H9 (cell line): Measurements from ENCODE around the gene CRAMP1. TPM values are rescaled to one million over a fixed set of nuclear protein-coding genes. Genes with fewer than 3 reads are reported as not detected.

ENCODE experiments used
- DNase-seq: peaks from one replicate; pipeline ENCODE4 v3.0.0-alpha.2; 2017
- H2AFZ ChIP-seq: one replicate; pipeline ENCODE4 v1.6.1; 2013; ENCODE audit warnings: mild to moderate bottlenecking, low read length, control low read depth, moderate library complexity
- H2AK5ac ChIP-seq: 2 replicates; pipeline ENCODE4 v1.6.1; 2013; ENCODE audit warnings: low read length, control low read depth, mixed read lengths; ENCODE audit not compliant: insufficient read length
- H2BK120ac ChIP-seq: one replicate; pipeline ENCODE4 v1.6.1; 2013; ENCODE audit warnings: low read depth, mild to moderate bottlenecking, low read length, control low read depth, inconsistent platforms; ENCODE audit not compliant: poor library complexity, severe bottlenecking
- H2BK12ac ChIP-seq: 2 replicates; pipeline ENCODE4 v1.6.1; 2013; ENCODE audit warnings: low read length, control low read depth, mixed read lengths, low read depth; ENCODE audit not compliant: insufficient read length
- H2BK15ac ChIP-seq: 2 replicates; pipeline ENCODE4 v1.6.1; 2013; ENCODE audit warnings: low read depth, low read length, control low read depth
- H2BK20ac ChIP-seq: one replicate; pipeline ENCODE4 v1.6.1; 2013; ENCODE audit warnings: low read depth, mild to moderate bottlenecking, low read length, control low read depth, inconsistent platforms; ENCODE audit not compliant: poor library complexity, severe bottlenecking
- H2BK5ac ChIP-seq: 2 replicates; pipeline ENCODE4 v1.6.1; 2013; ENCODE audit warnings: low read length, control low read depth, mixed read lengths; ENCODE audit not compliant: insufficient read length
- H3K14ac ChIP-seq: 2 replicates; pipeline ENCODE4 v1.6.1; 2013; ENCODE audit warnings: low read length, control low read depth; ENCODE audit not compliant: insufficient read depth
- H3K18ac ChIP-seq: 2 replicates; pipeline ENCODE4 v1.6.1; 2013; ENCODE audit warnings: low read depth, mild to moderate bottlenecking, mixed read lengths, low read length, control low read depth; ENCODE audit not compliant: insufficient read length
- H3K23ac ChIP-seq: 2 replicates; pipeline ENCODE4 v1.6.1; 2013; ENCODE audit warnings: low read length, control low read depth, mixed read lengths, low read depth; ENCODE audit not compliant: insufficient read length
- H3K23me2 ChIP-seq: 2 replicates; pipeline ENCODE4 v1.6.1; 2013; ENCODE audit warnings: low read depth, mild to moderate bottlenecking, mixed read lengths, low read length, control low read depth; ENCODE audit not compliant: insufficient read length, poor library complexity, severe bottlenecking
- H3K27ac ChIP-seq: 2 replicates; pipeline ENCODE4 v1.5.1; 2013; ENCODE audit warnings: low read length, control low read depth, mixed read lengths, low read depth; ENCODE audit not compliant: insufficient read length
- H3K27me3 ChIP-seq: 2 replicates; pipeline ENCODE4 v1.6.1; 2013; ENCODE audit warnings: low read length, control low read depth, inconsistent platforms; ENCODE audit not compliant: insufficient read depth
- H3K4ac ChIP-seq: 2 replicates; pipeline ENCODE4 v1.6.1; 2013; ENCODE audit warnings: low read depth, mild to moderate bottlenecking, control low read depth, inconsistent platforms, low read length, moderate library complexity
- H3K4me1 ChIP-seq: 2 replicates; pipeline ENCODE4 v1.6.1; 2013; ENCODE audit warnings: low read length, control low read depth, inconsistent platforms; ENCODE audit not compliant: insufficient read depth
- H3K4me2 ChIP-seq: 2 replicates; pipeline ENCODE4 v1.6.1; 2013; ENCODE audit warnings: low read length, control low read depth, mixed read lengths; ENCODE audit not compliant: insufficient read length, insufficient read depth
- H3K56ac ChIP-seq: 2 replicates; pipeline ENCODE4 v1.6.1; 2013; ENCODE audit warnings: low read depth, mild to moderate bottlenecking, mixed read lengths, low read length, control low read depth; ENCODE audit not compliant: insufficient read length
- H3K79me1 ChIP-seq: 2 replicates; pipeline ENCODE4 v1.6.1; 2013; ENCODE audit warnings: low read depth, mild to moderate bottlenecking, moderate library complexity, low read length, control low read depth, inconsistent platforms; ENCODE audit not compliant: insufficient read depth, poor library complexity, severe bottlenecking
- H3K79me2 ChIP-seq: 2 replicates; pipeline ENCODE4 v1.6.1; 2013; ENCODE audit warnings: low read length, control low read depth, inconsistent platforms; ENCODE audit not compliant: insufficient read depth
- H3K9ac ChIP-seq: 2 replicates; pipeline ENCODE4 v1.6.1; 2013; ENCODE audit warnings: low read length, control low read depth, mixed read lengths; ENCODE audit not compliant: insufficient read length; ENCODE audit errors: extremely low read depth
- H3K9me3 ChIP-seq: one replicate; pipeline ENCODE4 v1.6.1; 2013; ENCODE audit warnings: low read depth, low read length, inconsistent platforms; ENCODE audit not compliant: control insufficient read depth
- H3T11ph ChIP-seq: one replicate; pipeline ENCODE4 v1.6.1; 2013; ENCODE audit warnings: mild to moderate bottlenecking, low read length, control low read depth, inconsistent platforms
- H4K20me1 ChIP-seq: one replicate; pipeline ENCODE4 v1.6.1; 2013; ENCODE audit not compliant: control insufficient read depth, insufficient read length, insufficient read depth
- H4K5ac ChIP-seq: 2 replicates; pipeline ENCODE4 v1.6.1; 2013; ENCODE audit warnings: low read depth, mild to moderate bottlenecking, mixed read lengths, low read length, control low read depth; ENCODE audit not compliant: insufficient read length
- H4K8ac ChIP-seq: replicated peaks from 2 replicates; pipeline ENCODE4 v1.6.1; 2013; ENCODE audit warnings: low read length, control low read depth, mixed read lengths, low read depth; ENCODE audit not compliant: insufficient read length
- H4K91ac ChIP-seq: 2 replicates; pipeline ENCODE4 v1.6.1; 2013; ENCODE audit warnings: low read depth, mild to moderate bottlenecking, moderate library complexity, mixed read lengths, low read length, control low read depth; ENCODE audit not compliant: insufficient read length
- H3K27ac Mint-ChIP-seq, 3 experiments: 2 replicates in 2 of 3; 3 replicates in 1 of 3; pipeline ENCODE4 v1.8.0; 2020 to 2021; ENCODE audit warnings: mixed read lengths in 3 of 3, mild to moderate bottlenecking in 1 of 3, moderate library complexity in 1 of 3
- H3K27me3 Mint-ChIP-seq: 2 replicates; pipeline ENCODE4 v1.8.0; 2021; ENCODE audit warnings: low read depth, mild to moderate bottlenecking, moderate library complexity, mixed read lengths
- H3K36me3 Mint-ChIP-seq, 3 experiments: 2 replicates in 2 of 3; 3 replicates in 1 of 3; pipeline ENCODE4 v1.8.0; 2020 to 2021; ENCODE audit warnings: low read depth in 3 of 3, mixed read lengths in 3 of 3; ENCODE audit not compliant: insufficient read depth in 1 of 3
- H3K4me1 Mint-ChIP-seq, 2 experiments: 2 replicates each; pipeline ENCODE4 v1.8.0; 2020; ENCODE audit warnings: mixed read lengths in 2 of 2
- H3K4me3 Mint-ChIP-seq, 2 experiments: 2 replicates in 1 of 2; 3 replicates in 1 of 2; pipeline ENCODE4 v1.8.0; 2020 to 2021; ENCODE audit warnings: mild to moderate bottlenecking in 2 of 2, mixed read lengths in 2 of 2, moderate library complexity in 1 of 2
- H3K9me3 Mint-ChIP-seq, 2 experiments: 2 replicates in 1 of 2; 3 replicates in 1 of 2; pipeline ENCODE4 v1.8.0; 2020; ENCODE audit warnings: mild to moderate bottlenecking in 2 of 2, mixed read lengths in 2 of 2, moderate library complexity in 1 of 2
- CTCF ChIP-seq: fragments of 200-600 bp; sonication (generic); conservative IDR thresholded peaks from 3 replicates; pipeline ENCODE4 v1.8.0; 2021; ENCODE audit warnings: antibody characterized with exemption, mild to moderate bottlenecking
- WGBS: extraction: QIAGEN DNeasy Blood & Tissue Kit; methylation state at CpG from one replicate; pipeline ENCODE4 v1.1.7; 2013; ENCODE audit warnings: missing lambda C conversion rate, low lambda C conversion rate, mixed read lengths; ENCODE audit not compliant: insufficient read length; ENCODE audit errors: extremely low coverage; 5-methylcytosine and 5-hydroxymethylcytosine counted together
- total RNA-seq: library from RNA; stranded (reverse); gene quantifications from 2 replicates; pipeline ENCODE4 v1.2.1, GENCODE V29; 2021

Gene CRAMP1
- total RNA-seq, 1 experiment from 2014 or later = 46.2 TPM

- Histone ChIP-seq H4K8ac (no peak overlapping the region), H3K27ac (no peak overlapping the region), H2AFZ (no peak overlapping the region), H3K18ac (no peak overlapping the region), H2BK20ac (no peak overlapping the region), H3K79me1 (no peaks in the 10 kb centered on the region), H2AK5ac (no peak overlapping the region), H3T11ph (no peak overlapping the region), H4K91ac (no peak overlapping the region), H3K79me2 (no peaks in the 10 kb centered on the region), H3K27me3 (no peaks in the 10 kb centered on the region), H2BK120ac (no peak overlapping the region), H4K20me1 (no peaks in the 10 kb centered on the region), H3K56ac (no peak overlapping the region), H2BK12ac (no peak overlapping the region), H4K5ac (no peak overlapping the region), H3K9ac (no peak overlapping the region), H3K23me2 (no peaks in the 10 kb centered on the region), H2BK5ac (no peak overlapping the region), H2BK15ac (no peak overlapping the region), H3K4me2 (no peak overlapping the region), H3K9me3 (no peaks in the 10 kb centered on the region), H3K4ac (no peak overlapping the region), H3K4me1 (no peaks in the 10 kb centered on the region), H3K23ac (no peak overlapping the region), H3K14ac (no peak overlapping the region)
- H3K4me1 Mint-ChIP-seq = no peaks in the 10 kb centered on the region
- no peaks in the 10 kb centered on the region for H3K27me3 Mint-ChIP-seq
- H3K27ac Mint-ChIP-seq = no peak overlapping the region; a peak in 1 of 7 replicates
- H3K36me3 Mint-ChIP-seq = peaks cover 30 to 66% (median 59%) of the 10 kb centered on the region in 3 experiments
- H3K9me3 Mint-ChIP-seq = peaks cover 4 to 5% of the 10 kb centered on the region in 2 experiments; a peak in 2 of 5 replicates
- no peak overlapping the region for H3K4me3 Mint-ChIP-seq
- no peak for DNase-seq
- TF ChIP-seq CTCF = no peak
- WGBS = no CpG with 5 or more reads among the region's 12 CpGs
Measured at GRCh38 chr16:1580256-1580655, 31.9 kb upstream of the CRAMP1 start.
